ENCODE data around the gene DNAJC15.
A peak's percentile ranks its signal among the peaks of the same experiment; 100 is the strongest.
"Not testable (repeated sequence)": the region's sequence is repeated elsewhere in the genome, so short reads cannot be mapped to it uniquely, and the experiment has no call there.

The DNAJC15 gene

DNA sequence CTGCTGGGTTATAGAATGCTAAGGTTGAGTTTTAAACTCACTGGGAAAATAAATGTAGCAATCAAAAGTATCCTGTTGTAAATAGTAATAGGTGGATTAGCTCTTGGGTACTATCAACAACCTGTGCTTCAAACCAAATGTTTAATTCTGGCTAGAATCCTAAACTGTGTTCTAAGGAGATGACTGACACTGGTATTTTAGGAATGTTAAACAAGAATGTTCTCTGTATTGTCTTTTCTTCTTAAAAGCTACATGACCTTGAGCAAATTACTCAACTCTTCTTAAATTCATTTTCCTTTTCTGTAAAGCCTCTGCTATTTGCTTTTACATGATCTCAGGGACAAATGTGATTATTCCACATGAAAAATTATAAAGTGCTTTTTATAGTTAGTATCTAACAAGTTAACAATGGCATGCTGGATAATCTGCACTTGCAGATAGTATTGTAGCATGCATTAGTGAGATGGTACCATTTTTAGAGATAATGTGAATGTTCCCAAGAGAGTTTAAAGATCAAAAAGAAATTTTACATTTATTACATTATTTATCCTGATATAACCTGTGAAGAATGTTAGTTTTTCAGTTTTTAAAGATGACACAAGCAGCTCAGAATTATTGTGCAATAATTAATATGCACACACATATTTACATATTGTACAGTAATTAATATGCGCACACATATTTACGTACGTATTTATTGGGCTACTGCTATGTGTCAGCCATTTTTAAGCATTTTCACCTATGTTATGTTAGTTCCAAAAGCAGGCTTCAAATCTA lies 17.7 kb upstream of the DNAJC15 start:
- DNase-seq, result no peak

- peak; percentile 3 for DNase-seq
Observed at GRCh38 chr13:43006893-43007631, 16.3 kb upstream of the DNAJC15 start.

DNA sequence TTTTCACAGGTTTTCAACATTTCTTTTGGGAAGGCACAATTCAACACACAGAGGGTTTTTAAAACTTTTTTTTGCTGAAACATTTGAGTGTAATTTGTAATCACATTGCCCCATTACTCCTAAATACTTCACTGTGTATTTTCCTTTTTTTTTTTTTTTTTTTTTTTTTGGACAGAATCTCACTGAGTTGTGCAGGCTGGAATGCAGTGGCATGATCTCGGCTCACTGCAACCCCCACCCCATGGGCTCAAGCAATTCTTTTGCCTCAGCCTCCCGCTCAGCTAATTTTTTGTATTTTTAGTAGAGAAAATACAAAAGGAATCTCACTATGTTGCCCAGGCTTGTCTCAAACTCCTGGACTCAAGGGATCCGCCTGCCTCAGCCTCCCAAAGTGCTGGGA lies 14.8 kb upstream of the DNAJC15 start:
- DNase-seq, result no peak

- DNase-seq, result no peak
Observed at GRCh38 chr13:43009506-43009905, 13.9 kb upstream of the DNAJC15 start.

GRCh38 chr13:43014162-43014561 lies 9.2 kb upstream of the DNAJC15 start:
- no peak for DNase-seq

DNA sequence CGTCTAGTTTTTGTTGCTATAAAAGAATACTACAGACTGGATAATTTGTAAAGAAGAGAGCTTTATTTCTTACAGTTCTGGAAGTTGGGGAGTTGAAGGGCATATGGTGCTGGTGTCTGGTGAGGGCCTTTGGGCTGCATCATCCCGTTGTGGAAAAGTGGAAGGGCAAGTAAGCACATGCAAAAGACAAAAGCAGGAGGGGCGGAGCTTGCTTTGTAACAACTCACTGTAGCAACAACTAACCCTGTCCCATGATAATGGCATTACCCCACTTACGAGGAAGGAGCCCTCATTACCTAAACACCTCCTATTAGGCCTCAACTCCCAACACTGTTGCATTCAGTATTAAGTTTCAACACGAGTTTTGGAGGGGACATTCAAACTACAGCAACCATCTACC lies 7.2 kb upstream of the DNAJC15 start:
- DNase-seq, result no peak

GRCh38 chr13:43019811-43020210 lies 3.6 kb upstream of the DNAJC15 start:
- DNase-seq, result no peak

- DNase-seq, result no peak
Observed at GRCh38 chr13:43020794-43021193, 2.6 kb upstream of the DNAJC15 start.

GRCh38 chr13:43021926-43022670 lies 1.3 kb upstream of the DNAJC15 start:
- no peak for DNase-seq

DNA sequence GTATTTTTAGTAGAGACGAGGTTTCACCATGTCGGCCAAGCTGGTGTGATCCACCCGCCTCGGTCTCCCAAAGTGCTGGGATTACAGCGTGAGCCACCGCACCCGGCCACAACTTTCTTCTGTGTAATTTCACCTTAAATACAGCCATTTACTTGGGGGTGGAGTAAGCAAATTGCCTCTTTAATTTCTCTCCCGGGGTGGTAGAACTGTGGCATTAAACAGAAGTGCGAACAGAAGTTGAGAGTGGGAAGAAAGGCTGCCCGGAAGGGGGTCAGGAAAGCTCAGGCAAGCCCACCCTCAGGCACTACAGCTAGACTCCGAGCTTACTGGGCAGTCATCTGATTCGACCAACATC lies 475 bp upstream of the DNAJC15 start:
- no peak for DNase-seq

DNA sequence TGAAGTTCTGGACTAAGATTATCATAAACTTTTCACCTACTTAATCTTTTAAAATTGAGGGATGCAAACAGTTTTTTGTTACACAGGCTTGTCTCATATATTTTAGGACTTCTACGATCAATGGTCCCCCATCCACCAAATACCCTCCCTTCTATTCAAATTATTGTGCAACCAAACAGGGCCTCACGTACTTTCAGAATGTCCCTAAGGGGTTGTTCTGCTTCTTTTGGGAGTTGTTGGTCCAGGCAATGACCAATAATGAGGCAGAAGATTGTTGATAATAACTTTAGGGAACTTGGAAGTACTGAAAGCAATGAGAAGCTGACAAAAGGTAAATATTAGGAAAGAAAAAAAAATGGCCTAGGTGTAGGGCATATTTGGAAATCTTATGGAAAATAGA lies 2.9 kb downstream of the DNAJC15 start:
- no peak for DNase-seq

GRCh38 chr13:43030548-43030947 lies 7.2 kb downstream of the DNAJC15 start:
- no peak for DNase-seq

- no peak for DNase-seq
Observed at GRCh38 chr13:43031881-43032280, 8.5 kb downstream of the DNAJC15 start.

DNA sequence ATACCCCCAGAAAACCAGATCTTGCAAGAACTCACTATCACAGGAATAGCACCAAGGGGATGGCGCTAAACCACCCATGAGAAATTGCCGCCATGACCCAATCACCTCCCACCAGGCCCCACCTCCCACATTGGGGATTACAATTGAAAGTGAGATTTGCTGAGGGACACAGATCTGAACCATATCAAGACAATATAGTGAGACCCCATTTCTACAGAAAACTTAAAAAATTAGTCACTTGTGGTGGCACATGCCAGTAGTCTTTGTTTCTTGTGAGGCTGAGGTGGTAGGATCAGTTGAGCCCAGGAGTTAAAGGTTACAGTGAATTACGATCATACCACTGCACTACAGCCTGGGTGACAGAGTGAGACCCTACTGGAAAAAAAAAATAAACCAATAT lies 9.7 kb downstream of the DNAJC15 start:
- no peak for DNase-seq

DNA sequence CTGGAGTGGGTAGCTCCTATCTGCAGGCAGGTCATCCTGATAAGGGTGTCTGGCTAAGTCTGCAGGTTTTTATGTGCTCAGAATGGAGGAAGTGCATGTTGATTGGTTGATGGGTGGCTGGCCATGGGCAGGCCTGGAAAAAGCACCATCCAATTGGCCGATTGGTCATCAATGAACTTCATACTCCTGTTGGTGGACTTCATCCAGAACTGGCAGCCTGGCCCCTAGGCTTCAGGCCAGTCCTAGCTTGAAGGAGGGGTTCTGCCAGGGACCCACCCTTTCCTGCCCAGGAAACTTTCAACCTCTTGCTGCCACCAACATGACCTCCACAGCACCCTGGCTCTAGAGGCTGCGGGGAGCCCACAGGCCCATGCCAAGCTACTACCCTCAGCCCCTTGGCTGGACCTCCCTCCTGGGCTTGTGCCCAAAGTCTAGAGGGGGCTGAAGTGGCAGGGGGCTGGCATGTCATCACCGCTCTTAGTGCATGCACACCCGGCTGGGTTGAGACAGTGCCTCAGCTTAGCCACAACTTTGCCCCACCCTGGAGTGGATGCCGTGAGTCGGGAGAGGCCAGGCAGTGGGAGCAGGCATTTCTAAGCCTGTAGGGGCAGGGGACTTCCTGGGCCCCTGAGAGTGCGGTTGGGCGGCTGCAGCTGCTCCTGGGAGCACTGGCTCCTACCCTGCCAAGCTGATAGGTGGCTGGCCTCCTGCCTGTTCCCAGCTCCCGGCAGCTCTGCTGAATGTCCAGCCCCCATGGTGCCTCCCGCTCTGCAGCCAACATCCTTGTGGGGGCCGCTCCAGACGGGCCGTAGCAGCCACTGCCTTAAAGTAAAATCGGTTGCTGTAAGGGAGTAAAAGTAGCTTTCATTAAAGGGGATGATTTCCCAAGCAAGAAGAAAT lies 13.2 kb downstream of the DNAJC15 start:
- no peak for DNase-seq

- DNase-seq, result no peak
Observed at GRCh38 chr13:43039966-43040365, 16.6 kb downstream of the DNAJC15 start.

- DNase-seq, result not testable (repeated sequence)
Observed at GRCh38 chr13:43040581-43041368, 17.4 kb downstream of the DNAJC15 start.

- DNase-seq, result no peak
Observed at GRCh38 chr13:43041369-43041921, 18.1 kb downstream of the DNAJC15 start.

- DNase-seq, result no peak
Observed at GRCh38 chr13:43042410-43042921, 19.1 kb downstream of the DNAJC15 start.

- peak; percentile 1 for DNase-seq
Observed at GRCh38 chr13:43044720-43045301, 21.4 kb downstream of the DNAJC15 start.

- not testable (repeated sequence) for DNase-seq
Observed at GRCh38 chr13:43045302-43045773, 22.0 kb downstream of the DNAJC15 start.
